HG03103 (cell line): ENCODE results near the gene HPCAL1.

ENCODE experiments used
- ATAC-seq: cut with Tn5 transposase; IDR thresholded peaks from one replicate; pipeline ENCODE4 v1.9.1; 2021; ENCODE audit warnings: low read depth; ENCODE audit not compliant: unreplicated experiment

Gene HPCAL1

GRCh38 chr2:10300997-10301940 is 1.4 kb upstream of the HPCAL1 start:
- no peak for ATAC-seq

- ATAC-seq = no peak
Measured at GRCh38 chr2:10301941-10302478, 694 bp upstream of the HPCAL1 start.

GRCh38 chr2:10303181-10303693 is 533 bp downstream of the HPCAL1 start:
- ATAC-seq = peak; percentile 1

- peak; percentile 20 for ATAC-seq
Measured at GRCh38 chr2:10303694-10304378, 1.1 kb downstream of the HPCAL1 start.

GRCh38 chr2:10304458-10305253 is 2.0 kb downstream of the HPCAL1 start:
- ATAC-seq = no peak

- no peak for ATAC-seq
Measured at GRCh38 chr2:10305254-10305635, 2.5 kb downstream of the HPCAL1 start.

- no peak for ATAC-seq
Measured at GRCh38 chr2:10305715-10306114, 3.0 kb downstream of the HPCAL1 start.

- no peak for ATAC-seq
Measured at GRCh38 chr2:10306901-10307463, 4.3 kb downstream of the HPCAL1 start.

GRCh38 chr2:10307561-10308156 is 5.0 kb downstream of the HPCAL1 start:
- no peak for ATAC-seq

- ATAC-seq = no peak
Measured at GRCh38 chr2:10308866-10309265, 6.2 kb downstream of the HPCAL1 start.

GRCh38 chr2:10309286-10309685 is 6.6 kb downstream of the HPCAL1 start:
- ATAC-seq = no peak

- no peak for ATAC-seq
Measured at GRCh38 chr2:10310309-10310888, 7.7 kb downstream of the HPCAL1 start.

- ATAC-seq = no peak
Measured at GRCh38 chr2:10311736-10312135, 9.0 kb downstream of the HPCAL1 start.

GRCh38 chr2:10312437-10312957 is 9.8 kb downstream of the HPCAL1 start:
- ATAC-seq = no peak

GRCh38 chr2:10316336-10316735 is 13.6 kb downstream of the HPCAL1 start:
- ATAC-seq = no peak

GRCh38 chr2:10316860-10317259 is 14.2 kb downstream of the HPCAL1 start:
- no peak for ATAC-seq

- ATAC-seq = no peak
Measured at GRCh38 chr2:10317646-10318045, 14.9 kb downstream of the HPCAL1 start.

GRCh38 chr2:10318345-10318744 is 15.6 kb downstream of the HPCAL1 start:
- ATAC-seq = no peak

- no peak for ATAC-seq
Measured at GRCh38 chr2:10319892-10320574, 17.3 kb downstream of the HPCAL1 start.
